Prostate gland (tissue), 2 donors: ENCODE data around the gene ATG7.

ENCODE experiments used
- POLR2A ChIP-seq: fragments of 450-650 bp; IDR thresholded peaks from one replicate; pipeline ENCODE4 v1.6.1; 2016; ENCODE audit warnings: antibody characterized with exemption, mild to moderate bottlenecking
- POLR2AphosphoS5 ChIP-seq: sonication (generic); formaldehyde crosslinking; IDR thresholded peaks from one replicate; pipeline ENCODE4 v1.6.1; 2017; ENCODE audit warnings: antibody characterized with exemption
- TF ChIP-seq, protein P1 (sequence below), 4 experiments: fragments of 200-600 bp in 2 of 4; fragments of 450-650 bp in 2 of 4; sonication (generic) in 2 of 4; IDR thresholded peaks; 1 replicate in 3 of 4; 2 replicates in 1 of 4; pipeline ENCODE4 v1.5.1; 2016 to 2019; ENCODE audit warnings: antibody characterized with exemption in 4 of 4, mild to moderate bottlenecking in 2 of 4, moderate library complexity in 2 of 4

GRCh38 chr3:11367143-11367693 is 95.0 kb downstream of the ATG7 start:
- TF ChIP-seq, protein P1, sequence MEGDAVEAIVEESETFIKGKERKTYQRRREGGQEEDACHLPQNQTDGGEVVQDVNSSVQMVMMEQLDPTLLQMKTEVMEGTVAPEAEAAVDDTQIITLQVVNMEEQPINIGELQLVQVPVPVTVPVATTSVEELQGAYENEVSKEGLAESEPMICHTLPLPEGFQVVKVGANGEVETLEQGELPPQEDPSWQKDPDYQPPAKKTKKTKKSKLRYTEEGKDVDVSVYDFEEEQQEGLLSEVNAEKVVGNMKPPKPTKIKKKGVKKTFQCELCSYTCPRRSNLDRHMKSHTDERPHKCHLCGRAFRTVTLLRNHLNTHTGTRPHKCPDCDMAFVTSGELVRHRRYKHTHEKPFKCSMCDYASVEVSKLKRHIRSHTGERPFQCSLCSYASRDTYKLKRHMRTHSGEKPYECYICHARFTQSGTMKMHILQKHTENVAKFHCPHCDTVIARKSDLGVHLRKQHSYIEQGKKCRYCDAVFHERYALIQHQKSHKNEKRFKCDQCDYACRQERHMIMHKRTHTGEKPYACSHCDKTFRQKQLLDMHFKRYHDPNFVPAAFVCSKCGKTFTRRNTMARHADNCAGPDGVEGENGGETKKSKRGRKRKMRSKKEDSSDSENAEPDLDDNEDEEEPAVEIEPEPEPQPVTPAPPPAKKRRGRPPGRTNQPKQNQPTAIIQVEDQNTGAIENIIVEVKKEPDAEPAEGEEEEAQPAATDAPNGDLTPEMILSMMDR (IDR thresholded peaks at IDR 0.05) = no peak
- TF ChIP-seq POLR2AphosphoS5 (peak; percentile 86), POLR2A (no peak)
